GM21576 (cell line): ENCODE results near the gene MCTP2.

Source experiments
- ATAC-seq: cut with Tn5 transposase; IDR thresholded peaks from one replicate; pipeline ENCODE4 v1.9.1; 2021; ENCODE audit warnings: mild to moderate bottlenecking, moderate library complexity; ENCODE audit not compliant: unreplicated experiment

MCTP2 gene

GRCh38 chr15:94230883-94231722 is at the start of gene MCTP2:
TSS of gene MCTP2 (plus strand) at chr15:94231561. CDS start at chr15:94298266, 66,705 bp downstream.
- peak; percentile 59 for ATAC-seq

GRCh38 chr15:94182883-94183282 is 48.5 kb upstream of the MCTP2 start:
- ATAC-seq, result no peak

- no peak for ATAC-seq
These were observed 45.7 kb upstream of the MCTP2 start for GRCh38 chr15:94185547-94186236.

GRCh38 chr15:94186770-94187331 is 44.5 kb upstream of the MCTP2 start:
- ATAC-seq, result no peak

- no peak for ATAC-seq
These were observed 37.5 kb upstream of the MCTP2 start for GRCh38 chr15:94193906-94194305.

GRCh38 chr15:94196531-94196930 is 34.8 kb upstream of the MCTP2 start:
- no peak for ATAC-seq

GRCh38 chr15:94198633-94199032 is 32.7 kb upstream of the MCTP2 start:
- ATAC-seq, result no peak

- no peak for ATAC-seq
These were observed 31.6 kb upstream of the MCTP2 start for GRCh38 chr15:94199725-94200124.

GRCh38 chr15:94203306-94203705 is 28.1 kb upstream of the MCTP2 start:
- no peak for ATAC-seq

GRCh38 chr15:94205366-94205765 is 26.0 kb upstream of the MCTP2 start:
- no peak for ATAC-seq

- ATAC-seq, result no peak
These were observed 24.7 kb upstream of the MCTP2 start for GRCh38 chr15:94206463-94207167.

GRCh38 chr15:94212291-94212690 is 19.1 kb upstream of the MCTP2 start:
- ATAC-seq, result no peak

- no peak for ATAC-seq
These were observed 5.7 kb upstream of the MCTP2 start for GRCh38 chr15:94225616-94226015.

- no peak for ATAC-seq
These were observed 2.8 kb upstream of the MCTP2 start for GRCh38 chr15:94228611-94229010.

GRCh38 chr15:94229591-94230369 is 1.6 kb upstream of the MCTP2 start:
- peak; percentile 62 for ATAC-seq

- ATAC-seq, result no peak
These were observed 904 bp upstream of the MCTP2 start for GRCh38 chr15:94230431-94230882.

- peak; percentile 4 for ATAC-seq
These were observed 535 bp downstream of the MCTP2 start for GRCh38 chr15:94231723-94232468.

GRCh38 chr15:94233441-94233840 is 2.1 kb downstream of the MCTP2 start:
- ATAC-seq, result no peak

- no peak for ATAC-seq
These were observed 2.9 kb downstream of the MCTP2 start for GRCh38 chr15:94234300-94234699.

GRCh38 chr15:94235041-94235440 is 3.7 kb downstream of the MCTP2 start:
- no peak for ATAC-seq
